K562 (cell line): ENCODE data around the gene HK1. TPM values are rescaled to one million over a fixed set of nuclear protein-coding genes. Genes with fewer than 3 reads are reported as not detected.

Experiments
- BACH1 ChIP-seq: fragments of 200-800 bp; sonication (Bioruptor generic); IDR thresholded peaks from 2 replicates; pipeline ENCODE4 v1.6.1; 2016; ENCODE audit warnings: missing genetic modification characterization, missing compliant biosample characterization
- CXXC5 ChIP-seq: fragments of 250-450 bp; sonication (Bioruptor Pico); IDR thresholded peaks from 2 replicates; pipeline ENCODE4 v1.8.0; 2022; ENCODE audit warnings: inconsistent platforms, mild to moderate bottlenecking, moderate library complexity
- ETV1 ChIP-seq: fragments of 450-650 bp; conservative IDR thresholded peaks from 2 replicates; pipeline ENCODE4 v1.6.1; 2016; ENCODE audit warnings: missing genetic modification characterization, control low read depth, low read depth, missing compliant biosample characterization
- GABPA ChIP-seq: fragments of 200-800 bp; sonication (Bioruptor generic); conservative IDR thresholded peaks from 2 replicates; pipeline ENCODE4 v1.6.1; 2016; ENCODE audit warnings: low read depth, missing genetic modification characterization, missing compliant biosample characterization
- GATAD2B ChIP-seq: fragments of 450-650 bp; IDR thresholded peaks from 2 replicates; pipeline ENCODE4 v1.6.1; 2017; ENCODE audit warnings: mild to moderate bottlenecking, borderline replicate concordance
- HMGXB4 ChIP-seq: sonication (generic); formaldehyde crosslinking; IDR thresholded peaks from 2 replicates; pipeline ENCODE4 v1.8.1; 2023; ENCODE audit warnings: mild to moderate bottlenecking, missing genetic modification reagents
- KAT7 ChIP-seq: sonication (generic); formaldehyde crosslinking; IDR thresholded peaks from 2 replicates; pipeline ENCODE4 v1.8.0; 2022; ENCODE audit warnings: missing genetic modification reagents, mild to moderate bottlenecking, borderline replicate concordance
- KDM2B ChIP-seq: fragments of 250-450 bp; sonication (Bioruptor Pico); IDR thresholded peaks from 2 replicates; pipeline ENCODE4 v1.8.0; 2021; ENCODE audit warnings: mild to moderate bottlenecking, moderate library complexity
- KDM4B ChIP-seq, 2 experiments: fragments of 450-650 bp in 1 of 2; sonication (generic) in 1 of 2; IDR thresholded peaks; 2 replicates each; pipeline ENCODE4 v1.6.1; 2016 to 2017; ENCODE audit warnings: borderline replicate concordance in 2 of 2, antibody characterized with exemption in 1 of 2, low read depth in 1 of 2, mild to moderate bottlenecking in 1 of 2
- NCOA1 ChIP-seq: fragments of 450-650 bp; IDR thresholded peaks from 2 replicates; pipeline ENCODE4 v1.6.1; 2016; ENCODE audit warnings: low read depth
- NFIX ChIP-seq: fragments of 250-450 bp; sonication (Bioruptor Pico); IDR thresholded peaks from 2 replicates; pipeline ENCODE4 v1.4.0; 2020; ENCODE audit warnings: low read depth, mild to moderate bottlenecking, moderate library complexity
- POLR2B ChIP-seq: fragments of 450-650 bp; IDR thresholded peaks from 2 replicates; pipeline ENCODE4 v1.6.1; 2018; ENCODE audit warnings: low read depth; ENCODE audit not compliant: partially characterized antibody
- PREB ChIP-seq: sonication (generic); formaldehyde crosslinking; IDR thresholded peaks from 2 replicates; pipeline ENCODE4 v1.8.1; 2023; ENCODE audit warnings: mild to moderate bottlenecking, missing genetic modification reagents
- SMAD1 ChIP-seq: fragments of 150-350 bp; IDR thresholded peaks from 2 replicates; pipeline ENCODE4 v1.6.1; 2014; ENCODE audit warnings: low read length, low read depth; ENCODE audit not compliant: partially characterized antibody
- SNIP1 ChIP-seq: fragments of 450-650 bp; IDR thresholded peaks from 2 replicates; pipeline ENCODE4 v1.7.1; 2017; ENCODE audit warnings: low read depth, mild to moderate bottlenecking
- SP2 ChIP-seq: IDR thresholded peaks from 2 replicates; pipeline ENCODE4 v1.6.1; 2011; ENCODE audit warnings: mild to moderate bottlenecking, low read depth, low read length, moderate library complexity; ENCODE audit not compliant: poor library complexity, severe bottlenecking; ENCODE audit errors: extremely low read depth
- TAF1 ChIP-seq: IDR thresholded peaks from 2 replicates; pipeline ENCODE4 v1.6.1; 2011; ENCODE audit warnings: mild to moderate bottlenecking, low read length, moderate library complexity; ENCODE audit not compliant: insufficient read depth, control insufficient read depth, severe bottlenecking; ENCODE audit errors: extremely low read depth
- TFAP4 ChIP-seq: sonication (generic); formaldehyde crosslinking; IDR thresholded peaks from 2 replicates; pipeline ENCODE4 v1.8.0; 2022; ENCODE audit warnings: missing genetic modification reagents, mild to moderate bottlenecking, moderate library complexity, borderline replicate concordance
- ZNF224 ChIP-seq: sonication (generic); formaldehyde crosslinking; IDR thresholded peaks from 2 replicates; pipeline ENCODE4 v1.8.0; 2022; ENCODE audit warnings: mild to moderate bottlenecking, missing genetic modification reagents
- ZNF311 ChIP-seq: fragments of 250-450 bp; sonication (Bioruptor Pico); IDR thresholded peaks from 2 replicates; pipeline ENCODE4 v1.4.0; 2020; ENCODE audit warnings: mild to moderate bottlenecking, moderate library complexity
- ZNF316 ChIP-seq: fragments of 450-650 bp; IDR thresholded peaks from 2 replicates; pipeline ENCODE4 v1.6.1; 2016
- ZNF551 ChIP-seq: fragments of 250-450 bp; sonication (Bioruptor Pico); IDR thresholded peaks from 2 replicates; pipeline ENCODE4 v1.5.0; 2021; ENCODE audit warnings: mild to moderate bottlenecking, moderate library complexity
- ZNF589 ChIP-seq: fragments of 200-800 bp; sonication (Bioruptor generic); IDR thresholded peaks from 2 replicates; pipeline ENCODE4 v1.6.1; 2016; ENCODE audit warnings: low read depth, missing genetic modification characterization, missing compliant biosample characterization
- ZNF785 ChIP-seq: fragments of 250-450 bp; sonication (Bioruptor Pico); IDR thresholded peaks from 2 replicates; pipeline ENCODE4 v1.4.0; 2020; ENCODE audit warnings: mild to moderate bottlenecking
- polyA plus RNA-seq, 8 experiments: library from polyadenylated mRNA; depleted of rRNA in 4 of 8; stranded (reverse) in 5 of 8; unstranded in 3 of 8; fragments of >200 nt; fragmentation: Nextera tagmentation in 2 of 8; fragmentation: Illumina TruSeq in 1 of 8; extraction: Ambion mirVana in 2 of 8; extraction: Trizol in 1 of 8; gene quantifications; 2 replicates each; pipeline versions ENCODE4 v1.2.1 to v1.2.3, GENCODE V29; 2011 to 2014; ENCODE audit warnings: inconsistent platforms in 1 of 8, missing spikeins in 1 of 8
- total RNA-seq, 7 experiments: library from RNA; depleted of rRNA in 6 of 7; stranded (reverse); fragments of >200 nt in 6 of 7; fragmentation: Illumina TruSeq in 2 of 7; extraction: Trizol in 2 of 7; gene quantifications; 2 replicates each; pipeline versions ENCODE4 v1.2.1 to v1.2.3, GENCODE V29; 2011 to 2021; ENCODE audit warnings: low replicate concordance in 1 of 7

The HK1 gene
- total and polyA plus RNA-seq, 9 of the 15 experiments (the other 6 are each of a cell fraction or from before 2014, with no cell fraction given) = 29.2 to 444 (median 193) TPM

- TF ChIP-seq ZNF551 (CRISPR knock-in tag) (no peak), NFIX (CRISPR knock-in tag) (no peak), ZNF785 (CRISPR knock-in tag) (no peak), HMGXB4 (CRISPR knock-in tag) (no peak), KDM4B (IDR thresholded peaks at IDR 0.05; ENCODE audit: borderline replicate concordance in 2 of 2, low read depth in 1 of 2) (no peak), GATAD2B (no peak), KDM2B (CRISPR knock-in tag) (no peak), ZNF589 (CRISPR knock-in tag) (no peak), SNIP1 (no peak), ETV1 (tag) (no peak), SMAD1 (no peak), SP2 (no peak), NCOA1 (no peak), ZNF316 (no peak), CXXC5 (CRISPR knock-in tag) (no peak; the same call in 1 of the 2 replicates), POLR2B (no peak), KAT7 (no peak), GABPA (tag) (no peak), BACH1 (tag) (no peak), PREB (no peak), ZNF311 (CRISPR knock-in tag) (no peak), ZNF224 (no peak), TAF1 (no peak), TFAP4 (CRISPR knock-in tag) (0 out of 2 replicates have a peak, but pooled peaks have one; percentile 1)
Observed at GRCh38 chr10:69327463-69328379, 49.4 kb downstream of the HK1 start (continued).
